Hindlimb muscle (tissue), 1 donor: ENCODE data around the gene B4GALNT2. TPM values are rescaled to one million over a fixed set of nuclear protein-coding genes. Genes with fewer than 3 reads are reported as not detected.
"Not testable (repeated sequence)": the region's sequence is repeated elsewhere in the genome, so short reads cannot be mapped to it uniquely, and the experiment has no call there.

ENCODE experiments used
- DNase-seq: peaks from one replicate; pipeline ENCODE4 v3.0.0-alpha.2; 2013
- polyA plus RNA-seq: library from polyadenylated mRNA; unstranded; fragments of 120-200 nt; gene quantifications from one replicate; pipeline ENCODE4 v1.2.1, GENCODE V29; 2013; ENCODE audit not compliant: insufficient read length

B4GALNT2 gene, protein sequence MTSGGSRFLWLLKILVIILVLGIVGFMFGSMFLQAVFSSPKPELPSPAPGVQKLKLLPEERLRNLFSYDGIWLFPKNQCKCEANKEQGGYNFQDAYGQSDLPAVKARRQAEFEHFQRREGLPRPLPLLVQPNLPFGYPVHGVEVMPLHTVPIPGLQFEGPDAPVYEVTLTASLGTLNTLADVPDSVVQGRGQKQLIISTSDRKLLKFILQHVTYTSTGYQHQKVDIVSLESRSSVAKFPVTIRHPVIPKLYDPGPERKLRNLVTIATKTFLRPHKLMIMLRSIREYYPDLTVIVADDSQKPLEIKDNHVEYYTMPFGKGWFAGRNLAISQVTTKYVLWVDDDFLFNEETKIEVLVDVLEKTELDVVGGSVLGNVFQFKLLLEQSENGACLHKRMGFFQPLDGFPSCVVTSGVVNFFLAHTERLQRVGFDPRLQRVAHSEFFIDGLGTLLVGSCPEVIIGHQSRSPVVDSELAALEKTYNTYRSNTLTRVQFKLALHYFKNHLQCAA
- 0.14 TPM for polyA plus RNA-seq

DNA sequence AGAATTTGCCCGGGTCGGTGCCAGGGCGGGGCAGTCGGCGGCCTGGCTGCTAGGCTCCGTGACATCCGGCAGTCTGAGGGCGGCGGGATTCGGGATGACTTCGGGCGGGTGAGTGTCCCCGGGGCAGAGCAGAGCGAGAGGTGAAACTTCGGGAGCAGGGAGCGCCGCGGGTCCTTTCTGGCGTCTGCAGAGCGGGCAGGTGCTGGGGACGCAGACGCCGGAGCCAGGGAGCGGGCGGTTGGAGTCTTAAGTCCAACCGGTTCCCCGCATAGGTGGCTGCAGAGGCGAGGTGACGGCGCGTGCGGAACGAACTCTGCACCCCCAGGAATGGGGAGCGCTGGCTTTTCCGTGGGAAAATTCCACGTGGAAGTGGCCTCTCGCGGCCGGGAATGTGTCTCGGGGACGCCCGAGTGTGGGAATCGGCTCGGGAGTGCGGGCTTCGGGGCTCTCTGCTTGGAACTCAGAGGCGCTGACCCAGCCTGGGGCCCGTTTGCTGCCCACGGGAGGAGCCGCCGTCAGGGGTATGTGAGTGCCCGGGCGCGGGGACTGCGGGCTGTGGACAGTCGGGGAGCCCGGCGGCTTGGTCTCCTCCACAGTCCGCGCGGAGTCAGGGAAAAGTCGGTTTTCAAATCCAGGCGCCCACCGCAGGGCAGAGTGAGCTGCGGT, at the start of gene B4GALNT2:
Gene B4GALNT2, plus strand, starts transcription at position 71 of the 666 bp plus-strand sequence. Its CDS starts 24 bp downstream, at position 95.
- DNase-seq: no peak

DNA sequence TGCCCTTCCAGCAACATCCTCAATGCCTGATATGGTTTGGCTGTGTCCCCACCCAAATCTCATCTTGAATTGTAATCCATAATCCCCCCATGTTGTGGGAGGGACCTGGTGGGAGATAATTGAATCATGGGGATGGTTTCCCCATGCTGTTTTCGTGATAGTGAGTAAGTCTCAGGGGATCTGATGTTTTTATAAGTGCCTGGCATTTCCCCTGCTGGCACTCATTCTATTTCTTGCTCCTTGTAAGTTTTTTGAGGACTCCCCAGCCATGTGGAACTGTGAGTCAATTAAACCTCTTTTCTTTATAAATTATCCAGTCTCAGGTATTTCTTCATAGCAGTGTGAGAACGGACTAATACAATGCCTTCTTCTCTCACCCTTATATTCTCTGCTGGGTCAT, 47.5 kb upstream of the B4GALNT2 start:
- not testable (repeated sequence) for DNase-seq

DNA sequence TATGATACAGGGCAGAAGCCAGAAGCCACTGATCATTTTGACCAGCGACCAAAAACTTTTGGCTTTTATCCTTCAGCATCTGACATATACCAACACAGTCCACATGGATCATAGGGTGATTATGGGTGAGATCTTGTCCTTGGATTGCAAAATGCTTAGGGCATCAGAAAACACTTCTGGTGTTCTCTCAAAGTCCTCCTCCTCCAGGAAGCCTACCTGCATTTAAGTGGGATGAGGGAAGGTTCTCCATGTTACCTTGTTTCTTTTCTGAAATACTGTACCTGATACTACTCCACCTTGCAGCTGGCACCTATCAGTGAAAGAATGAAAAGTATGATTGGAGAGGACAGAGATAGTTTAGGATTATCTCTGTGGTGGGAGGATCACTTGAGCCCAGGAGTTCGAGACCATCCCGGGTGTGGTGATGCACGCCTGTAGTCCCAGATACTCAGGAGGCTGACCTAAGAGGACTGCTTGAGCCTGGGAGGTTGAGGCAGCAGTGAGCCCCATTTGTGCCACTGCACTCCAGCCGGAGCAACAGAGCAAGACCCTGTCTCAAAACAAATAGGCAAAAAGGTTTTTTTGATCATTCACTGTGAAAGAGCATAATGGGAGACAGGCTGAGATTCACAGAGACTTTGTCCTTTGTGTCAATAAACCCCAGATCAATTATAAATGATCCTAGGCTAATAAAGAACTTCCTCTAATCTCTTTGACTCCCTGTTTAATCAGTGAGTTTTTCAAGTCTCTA, 46.8 kb upstream of the B4GALNT2 start:
- DNase-seq: no peak

DNA sequence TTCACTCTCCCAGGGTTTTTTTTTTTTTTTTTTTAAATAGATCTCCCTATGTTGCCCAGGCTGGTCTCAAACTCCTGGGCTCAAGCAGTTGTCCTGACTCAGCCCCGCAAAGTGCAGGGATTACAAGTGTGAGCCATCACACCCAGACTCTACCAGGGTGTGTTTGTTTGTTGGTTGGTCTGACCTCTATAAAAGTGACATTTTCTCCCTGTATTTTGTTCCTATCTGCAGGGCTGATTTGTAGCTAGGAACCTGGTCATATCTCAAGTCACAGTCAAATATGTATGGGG, 46.3 kb upstream of the B4GALNT2 start:
- DNase-seq: no peak

DNA sequence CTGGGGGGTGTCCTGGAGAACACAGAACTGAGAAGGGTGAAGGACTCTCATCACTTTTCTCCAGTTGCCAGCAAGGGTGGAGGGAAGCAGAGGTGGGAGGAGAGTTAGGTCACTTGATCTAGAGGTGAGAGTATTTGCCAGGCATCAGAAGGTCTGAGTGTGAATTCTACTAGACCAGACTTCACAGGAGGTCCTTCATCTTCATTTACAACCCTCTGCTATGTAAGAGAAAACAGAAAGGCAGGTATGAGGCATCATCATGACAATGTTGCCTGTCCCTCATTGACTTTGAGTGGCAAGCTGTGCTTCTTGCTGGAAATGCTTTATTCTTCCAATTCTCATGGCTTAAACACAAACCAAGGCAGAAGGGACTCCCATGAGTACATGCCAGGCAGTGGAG, 45.9 kb upstream of the B4GALNT2 start:
- no peak for DNase-seq

DNA sequence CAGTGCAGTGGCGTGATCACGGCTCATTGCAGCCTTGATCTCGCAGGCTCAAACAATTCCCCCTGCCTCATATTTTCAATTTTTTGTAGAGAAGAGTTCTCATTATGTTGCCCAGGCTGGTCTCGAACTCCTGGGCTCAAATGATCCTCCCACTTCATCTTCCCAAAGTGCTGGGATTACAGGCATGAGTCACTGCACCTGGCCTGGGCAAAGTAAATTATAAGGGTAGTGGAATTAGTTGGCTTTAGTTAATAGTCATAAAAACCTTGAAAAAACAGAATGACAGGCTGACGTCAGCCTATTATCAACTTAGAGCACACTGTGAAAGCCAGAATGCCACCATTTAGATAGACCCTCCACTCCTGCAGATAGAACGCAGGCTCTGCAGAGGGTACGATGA, 43.5 kb upstream of the B4GALNT2 start:
- DNase-seq: no peak

DNA sequence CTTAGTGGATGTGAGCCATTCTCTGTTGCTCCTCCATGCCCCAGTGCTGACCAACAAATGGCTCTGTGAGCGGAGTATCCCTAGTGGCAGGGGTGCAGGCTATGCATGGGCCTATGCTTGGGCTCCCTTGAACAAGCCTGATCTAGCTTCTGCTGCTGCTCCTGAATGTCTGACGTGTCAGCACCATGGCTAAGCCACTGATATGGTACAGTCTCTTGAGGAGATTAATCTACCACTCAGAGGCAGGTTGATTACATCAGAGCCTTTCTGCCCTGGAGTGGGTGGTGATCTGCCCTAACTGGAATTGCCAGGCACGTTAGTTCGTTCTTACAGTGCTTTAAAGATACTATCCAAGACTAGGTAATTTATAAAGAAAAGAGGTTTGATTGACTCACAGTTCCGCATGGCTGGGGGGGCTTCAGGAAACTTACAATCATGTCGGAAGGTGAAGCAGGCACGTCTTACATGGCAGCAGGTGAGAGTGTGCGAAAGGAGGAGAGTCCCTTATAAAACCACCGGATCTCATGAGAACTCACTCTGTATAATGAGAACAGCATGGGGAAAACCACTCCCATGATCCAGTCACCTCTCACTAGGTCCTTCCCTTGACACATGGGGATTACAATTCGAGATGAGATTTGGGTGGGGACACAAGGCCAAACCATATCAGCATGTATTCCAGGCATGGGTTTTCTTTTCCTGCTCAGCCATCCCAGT, 41.5 kb upstream of the B4GALNT2 start:
- DNase-seq: no peak

DNA sequence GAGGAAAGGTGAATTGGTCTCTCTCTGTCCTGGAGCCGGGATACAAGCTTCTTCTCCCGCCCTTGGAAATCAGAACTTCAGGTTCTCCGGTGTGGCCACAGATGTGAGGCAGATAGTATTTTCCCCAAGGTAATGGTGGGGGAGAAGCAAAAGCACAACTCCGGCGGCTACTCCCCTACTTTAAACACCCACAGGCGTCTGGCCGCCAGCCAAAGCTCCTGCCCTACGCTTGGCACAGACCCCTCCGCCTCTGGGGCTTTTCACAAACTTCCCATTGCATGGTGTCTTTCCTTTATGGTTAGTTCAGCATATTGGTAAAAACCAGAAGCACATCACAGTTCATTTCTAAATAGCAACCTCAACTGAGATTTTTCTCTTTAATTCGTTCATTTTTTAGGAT, 39.4 kb upstream of the B4GALNT2 start:
- DNase-seq: no peak

DNA sequence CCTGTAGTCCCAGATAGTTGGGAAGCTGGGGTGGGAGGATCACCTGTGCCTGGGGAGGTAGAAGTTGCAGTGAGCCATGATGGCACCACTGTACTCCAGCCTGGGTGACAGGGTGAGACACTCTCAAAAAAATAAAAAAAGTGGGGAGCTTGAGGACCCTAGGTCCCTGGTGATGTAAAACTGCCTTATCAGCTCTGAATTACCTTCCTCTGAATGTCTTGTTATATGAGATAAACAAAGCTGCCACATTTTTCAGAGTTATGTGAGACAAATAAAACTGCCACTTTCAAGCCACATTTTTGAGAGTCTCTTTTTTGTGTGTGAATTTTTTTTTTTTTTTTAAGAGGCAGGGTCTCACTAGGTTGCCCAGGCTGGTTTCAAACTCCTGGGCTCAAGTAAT, 32.0 kb upstream of the B4GALNT2 start:
- no peak for DNase-seq

DNA sequence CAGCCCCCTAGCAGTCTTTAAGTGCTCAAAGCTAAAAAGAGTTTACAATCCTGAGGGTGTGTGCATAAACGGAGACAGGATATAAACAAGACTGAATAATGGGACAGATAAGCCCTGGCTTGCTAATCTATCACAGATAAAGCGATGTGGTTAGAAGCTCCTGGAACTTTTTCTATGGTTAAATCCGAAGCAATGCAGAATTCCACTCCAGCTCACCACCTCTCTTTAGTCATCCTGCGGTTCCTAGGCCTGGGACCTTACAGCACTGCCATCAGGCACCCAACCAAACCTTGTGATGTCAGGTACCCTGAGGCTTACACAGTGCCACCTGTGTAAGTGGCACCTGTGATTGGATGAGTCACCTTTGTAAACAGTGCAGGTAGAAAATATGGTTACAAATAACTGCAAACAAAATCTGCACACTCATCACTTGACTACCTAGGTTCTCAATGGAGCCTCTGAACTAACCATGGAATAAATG, 31.5 kb upstream of the B4GALNT2 start:
- DNase-seq: no peak

DNA sequence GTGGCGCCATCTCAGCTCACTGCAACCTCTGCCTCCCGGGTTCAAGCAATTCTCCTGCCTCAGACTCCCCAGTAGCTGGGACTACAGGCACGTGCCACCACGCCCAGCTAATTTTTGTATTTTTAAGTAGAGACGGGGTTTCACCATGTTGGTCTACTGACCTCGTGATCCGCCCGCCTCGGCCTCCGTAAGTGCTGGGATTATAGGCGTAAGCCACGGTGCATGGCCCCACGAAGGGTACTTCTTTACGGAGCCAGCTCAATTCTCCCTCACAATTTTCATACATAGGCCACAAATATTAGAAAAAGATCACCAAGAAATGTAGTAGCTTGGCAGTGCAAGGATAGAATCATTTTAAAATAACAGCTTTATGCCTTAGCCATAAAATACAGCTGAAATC, 29.2 kb upstream of the B4GALNT2 start:
- DNase-seq: not testable (repeated sequence)

DNA sequence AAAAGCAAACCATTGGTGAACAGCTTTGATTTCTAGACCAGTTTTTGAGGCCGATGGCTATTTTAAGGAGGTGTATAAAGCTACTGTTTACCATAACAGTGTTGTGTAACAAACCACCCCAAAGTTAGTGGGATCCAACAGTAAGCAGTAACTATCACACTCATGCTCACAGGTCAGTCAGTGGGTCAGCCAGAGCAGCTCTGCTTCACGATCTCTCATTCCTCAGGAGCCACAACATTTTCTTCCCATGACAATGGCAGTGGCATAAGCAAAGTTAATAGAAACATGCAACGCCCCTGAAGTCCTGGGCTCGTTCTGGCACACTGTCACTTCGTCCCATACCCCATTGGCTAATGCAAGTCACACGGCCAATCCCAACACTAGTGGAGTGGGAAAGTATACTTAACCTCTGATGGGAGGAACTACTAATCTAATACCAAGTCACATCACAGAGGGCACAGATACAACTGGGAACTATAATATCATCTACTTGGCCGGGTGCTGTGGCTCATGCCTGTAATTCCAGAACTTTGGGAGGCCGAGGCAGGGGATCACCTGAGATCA, 28.0 kb upstream of the B4GALNT2 start:
- no peak for DNase-seq

DNA sequence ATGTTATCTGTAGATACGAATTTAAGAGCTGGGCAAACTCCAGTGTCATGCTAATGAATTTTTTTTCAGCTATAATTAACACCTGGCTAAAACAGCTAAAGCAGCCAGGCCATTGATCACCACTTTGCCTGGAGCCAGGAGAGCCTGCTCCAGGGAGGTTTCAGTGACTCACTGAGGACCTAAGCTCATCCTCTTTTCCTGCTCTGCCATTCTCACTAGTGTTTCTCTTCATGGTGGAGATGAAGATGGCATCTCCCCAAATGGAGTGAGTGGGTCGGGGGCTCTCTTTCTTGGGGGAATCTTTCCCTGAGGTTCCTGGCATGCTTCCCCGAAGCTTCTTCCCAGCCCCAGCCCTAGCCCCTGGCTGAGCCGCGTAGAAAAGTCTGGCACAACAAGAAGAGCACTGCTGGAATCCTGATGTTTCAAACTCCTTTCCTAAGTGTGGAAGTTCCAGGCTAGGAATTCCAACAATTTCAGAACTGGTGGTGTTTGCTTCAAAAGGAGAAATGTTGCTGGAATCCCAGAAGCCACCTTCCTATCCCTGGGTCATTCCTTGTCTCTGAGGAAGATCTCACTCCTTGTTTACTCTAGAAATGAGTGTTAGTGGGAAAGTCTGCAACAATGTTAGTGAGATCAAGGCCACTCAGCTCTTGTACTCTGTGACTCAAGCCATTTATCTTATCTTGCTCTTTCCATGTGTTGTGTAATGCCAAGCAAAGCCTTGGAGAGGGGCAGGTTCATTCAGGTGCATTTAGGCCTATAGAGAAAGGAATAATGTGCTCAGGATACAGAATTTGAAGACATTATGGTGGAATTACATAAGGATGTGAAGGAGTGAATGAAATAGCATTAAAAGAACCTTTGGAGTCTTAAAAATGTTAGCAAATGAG, 26.0 kb upstream of the B4GALNT2 start:
- no peak for DNase-seq

DNA sequence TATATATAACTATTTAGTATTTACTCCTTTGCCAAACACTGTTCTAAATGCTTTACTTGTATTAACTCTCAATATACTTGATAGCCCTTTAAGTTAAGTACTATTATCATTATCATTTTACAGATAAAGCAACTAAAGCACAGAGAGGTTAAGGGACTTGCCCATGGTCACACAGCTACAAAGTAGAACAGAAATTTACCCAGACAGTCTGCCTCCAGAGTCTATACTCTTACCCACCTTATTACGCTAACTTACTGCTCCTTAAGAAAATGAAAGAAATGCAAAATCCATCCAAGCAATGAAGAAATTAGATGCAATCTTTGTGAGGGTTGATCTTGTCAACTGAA, 25.4 kb upstream of the B4GALNT2 start:
- no peak for DNase-seq

DNA sequence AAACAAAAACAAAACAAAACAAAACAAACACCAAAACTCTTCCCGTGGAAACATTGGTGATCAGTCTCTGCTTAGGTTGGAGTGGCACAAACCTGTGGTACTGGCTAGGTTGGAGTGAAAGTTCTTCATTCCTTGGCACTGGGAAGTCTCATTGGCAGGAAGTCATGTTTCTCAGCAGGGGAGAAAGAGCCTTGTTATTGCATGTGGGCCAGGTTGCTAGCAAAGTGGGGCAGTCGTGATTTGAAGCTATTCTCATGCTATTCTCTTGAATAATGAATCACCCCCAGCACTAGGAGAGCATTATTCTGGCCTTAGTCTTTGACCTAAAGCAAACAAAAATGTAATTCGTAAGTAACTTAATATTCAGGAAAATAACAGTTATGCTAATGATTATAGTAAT, 24.3 kb upstream of the B4GALNT2 start:
- DNase-seq: no peak

DNA sequence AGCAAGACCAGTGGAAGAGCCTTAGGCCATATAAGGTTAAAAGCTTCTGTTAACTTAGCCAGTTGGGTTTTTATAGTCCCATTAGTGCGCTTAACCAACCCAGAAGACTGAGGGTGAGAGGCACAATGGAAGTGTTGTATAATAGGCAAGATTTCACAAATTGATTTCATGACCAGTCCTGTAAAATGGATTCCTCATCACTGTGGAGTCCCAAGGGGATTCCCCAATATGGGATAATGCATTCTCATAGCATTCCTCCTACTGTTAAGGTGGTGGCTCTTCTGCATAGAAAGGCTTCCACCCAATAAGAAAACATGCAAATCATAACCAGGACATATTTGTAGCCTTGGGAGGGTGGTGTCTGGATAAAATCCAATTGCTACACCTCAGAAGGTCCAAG, 22.1 kb upstream of the B4GALNT2 start:
- no peak for DNase-seq

DNA sequence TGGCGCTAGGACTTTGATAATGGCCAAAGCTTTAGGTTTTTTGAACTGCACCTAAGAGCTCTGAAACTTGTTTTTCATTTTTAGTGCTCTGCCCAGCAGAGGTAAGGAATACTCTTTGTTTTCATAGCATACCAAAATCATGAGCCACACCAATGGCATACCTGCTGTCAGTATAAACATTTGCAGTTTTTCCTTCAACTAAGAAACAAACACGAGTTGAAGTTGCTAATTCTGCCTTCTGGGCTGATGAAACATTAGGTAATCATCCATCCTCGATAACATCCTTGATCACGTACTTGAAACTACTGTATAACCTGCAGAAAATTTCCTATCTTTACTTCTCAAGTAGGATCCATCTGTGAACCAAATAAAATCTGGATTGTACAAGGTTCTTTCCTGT, 20.6 kb upstream of the B4GALNT2 start:
- DNase-seq: no peak

DNA sequence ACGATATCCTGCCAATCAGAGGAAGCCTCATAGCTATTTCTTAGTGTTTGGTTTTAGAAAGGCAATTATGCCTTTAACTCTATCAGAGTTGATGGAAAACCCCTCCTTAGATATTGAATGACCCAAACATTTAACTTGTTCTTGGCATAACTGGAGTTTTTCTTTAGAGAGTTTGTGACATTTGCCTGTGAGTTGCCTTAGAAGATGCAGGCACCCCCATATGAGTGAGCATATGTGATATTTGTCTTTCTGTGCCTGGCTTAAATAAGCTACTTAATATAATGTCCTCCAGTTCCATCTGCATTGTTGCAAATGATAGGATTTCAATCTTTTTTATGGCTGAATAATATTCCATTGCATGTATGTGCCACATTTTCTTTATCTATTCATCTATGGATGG, 19.6 kb upstream of the B4GALNT2 start:
- DNase-seq: no peak

DNA sequence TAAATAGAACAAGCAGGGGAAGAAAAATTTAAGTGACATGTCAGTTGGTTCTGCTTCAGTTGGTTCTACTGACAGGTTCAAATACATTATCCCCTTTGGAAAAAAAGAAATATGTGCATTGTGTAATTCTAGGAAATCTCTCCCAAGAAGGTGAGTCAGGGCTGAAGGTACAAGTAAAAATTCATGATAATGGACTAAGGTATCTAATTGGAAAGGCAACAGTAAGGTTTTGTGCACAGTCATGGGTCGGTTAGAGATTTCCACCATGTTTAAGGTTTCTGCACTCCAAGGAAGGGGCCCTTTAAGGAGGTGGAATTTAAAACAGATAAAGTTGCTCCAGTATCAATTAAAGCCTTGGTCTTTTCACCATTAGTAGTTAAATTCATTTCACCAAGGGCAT, 17.9 kb upstream of the B4GALNT2 start:
- no peak for DNase-seq

DNA sequence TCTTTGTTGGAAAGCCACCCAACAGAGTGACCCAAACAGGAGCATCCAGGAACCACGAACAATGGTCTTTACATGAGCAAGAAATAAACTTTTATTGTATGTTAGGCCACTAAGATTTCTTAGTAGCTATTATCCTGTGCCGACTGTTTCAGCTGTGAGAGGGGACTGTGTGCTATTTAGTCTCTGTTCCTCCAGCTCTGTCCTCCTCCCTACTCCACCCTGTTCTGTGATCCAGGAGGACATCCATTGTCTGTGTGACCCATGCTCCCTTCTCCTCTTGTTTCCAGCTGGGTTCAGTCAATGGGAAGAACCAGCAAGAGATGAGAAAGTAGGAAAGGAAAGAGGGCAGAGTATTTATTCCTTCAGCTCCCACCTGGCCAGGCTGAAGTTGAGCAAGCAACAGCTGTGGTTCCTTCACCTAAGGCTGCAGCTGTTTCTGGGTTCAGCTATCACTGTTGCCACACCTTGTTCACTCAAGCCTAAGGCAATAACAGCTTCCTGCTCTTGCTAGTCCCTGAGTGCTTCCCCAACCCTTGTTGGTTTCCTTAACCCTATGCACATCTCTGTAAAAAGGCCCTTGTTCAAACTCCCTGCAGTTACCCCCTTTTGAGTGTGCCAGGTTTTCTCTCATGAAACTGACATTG, 14.9 kb upstream of the B4GALNT2 start:
- no peak for DNase-seq

DNA sequence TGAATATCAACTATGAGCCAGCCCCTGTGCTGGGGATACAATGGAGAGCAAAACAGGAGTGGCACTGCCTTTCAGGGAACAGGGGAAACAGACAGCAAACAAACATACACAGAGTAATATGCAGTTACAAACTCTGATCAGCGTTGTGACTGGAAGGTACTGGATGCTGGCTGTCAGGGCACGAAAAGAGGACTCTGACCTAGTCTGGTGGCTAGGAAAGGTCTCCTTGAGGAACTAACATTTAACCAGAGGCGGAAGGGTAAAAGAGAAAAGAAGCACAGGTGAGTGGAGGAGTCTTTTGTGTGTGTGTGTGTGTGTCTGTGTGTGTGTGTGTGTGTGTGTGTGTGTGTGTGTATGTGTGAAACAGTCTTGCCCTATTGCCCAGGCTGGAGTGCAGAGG, 12.4 kb upstream of the B4GALNT2 start:
- no peak for DNase-seq
